H1 (cell line): ENCODE data around the gene GABRR3. TPM values are rescaled to one million over a fixed set of nuclear protein-coding genes. Genes with fewer than 3 reads are reported as not detected.
A peak's percentile ranks its signal among the peaks of the same experiment; 100 is the strongest.

Experiments used
- CTCF ChIA-PET: fragments of 300-600 bp; sonication (Branson Sonifier 250); formaldehyde crosslinking; loops from one replicate; lab custom pipeline; 2021; ENCODE audit not compliant: partially characterized antibody; lab: Charles Lee
- POLR2A ChIA-PET: fragments of 300-600 bp; sonication (Branson Sonifier 250); formaldehyde crosslinking; loops from one replicate; lab custom pipeline; 2021; ENCODE audit warnings: inconsistent platforms; ENCODE audit not compliant: partially characterized antibody; lab: Charles Lee
- DNase-seq, 2 experiments: peaks; one replicate each; pipeline versions ENCODE4 v3.0.0 to v3.0.0-alpha.2; 2010 to 2022; ENCODE audit warnings: low spot score in 2 of 2, low read depth in 1 of 2, mixed read lengths in 1 of 2
- FAIRE-seq: peaks from 2 replicates; lab custom pipeline; 2011; peaks lifted over from hg19 to GRCh38; lab: Jason Lieb, UNC
- H2AFZ ChIP-seq: 2 replicates; pipeline ENCODE4 v1.8.1; 2012; ENCODE audit warnings: low read length, inconsistent platforms
- H2AK5ac ChIP-seq: 2 replicates; pipeline ENCODE4 v1.6.1; 2013; ENCODE audit warnings: low read depth, low read length
- H2BK120ac ChIP-seq: replicated peaks from 2 replicates; pipeline ENCODE3; 2013; ENCODE audit warnings: low read depth, low read length, inconsistent platforms
- H2BK12ac ChIP-seq: 2 replicates; pipeline ENCODE4 v1.6.1; 2013; ENCODE audit warnings: low read depth, low read length
- H2BK15ac ChIP-seq: 2 replicates; pipeline ENCODE4 v1.6.1; 2013; ENCODE audit warnings: low read length
- H2BK20ac ChIP-seq: 2 replicates; pipeline ENCODE4 v1.6.1; 2013; ENCODE audit warnings: low read length
- H2BK5ac ChIP-seq: 2 replicates; pipeline ENCODE4 v1.6.1; 2013; ENCODE audit warnings: low read depth, low read length
- H3K14ac ChIP-seq: 2 replicates; pipeline ENCODE4 v1.6.1; 2013; ENCODE audit warnings: inconsistent platforms; ENCODE audit not compliant: insufficient read length
- H3K18ac ChIP-seq: 2 replicates; pipeline ENCODE4 v1.6.1; 2013; ENCODE audit warnings: low read length; ENCODE audit errors: extremely low read depth
- H3K23ac ChIP-seq: 2 replicates; pipeline ENCODE4 v1.6.1; 2013; ENCODE audit warnings: inconsistent platforms; ENCODE audit not compliant: insufficient read length
- H3K23me2 ChIP-seq: 2 replicates; pipeline ENCODE4 v1.6.1; 2013; ENCODE audit warnings: low read depth, low read length
- H3K27ac ChIP-seq: 2 replicates; pipeline ENCODE4 v1.6.1; 2011; ENCODE audit warnings: low read depth, low read length, inconsistent platforms
- H3K27me3 ChIP-seq, 4 experiments: replicated peaks in 1 of 4; 1 replicate in 1 of 4; 2 replicates in 3 of 4; pipeline versions ENCODE4 v1.6.1 to v1.8.1; 2011 to 2013; ENCODE audit warnings: low read length in 3 of 4, mild to moderate bottlenecking in 3 of 4, inconsistent platforms in 2 of 4, mixed read lengths in 2 of 4, moderate library complexity in 1 of 4; ENCODE audit not compliant: control insufficient read depth in 3 of 4, insufficient read depth in 3 of 4; ENCODE audit errors: extremely low read depth in 1 of 4
- H3K36me3 ChIP-seq, 4 experiments: 2 replicates each; pipeline versions ENCODE4 v1.6.1 to v1.8.1; 2011 to 2013; ENCODE audit warnings: mild to moderate bottlenecking in 4 of 4, low read length in 3 of 4, moderate library complexity in 2 of 4, control low read depth in 1 of 4, inconsistent platforms in 1 of 4; ENCODE audit not compliant: insufficient read depth in 4 of 4, control insufficient read depth in 2 of 4
- H3K4ac ChIP-seq: replicated peaks from 2 replicates; pipeline ENCODE3; 2013; ENCODE audit warnings: low read length, low read depth, mixed read lengths, inconsistent platforms; ENCODE audit not compliant: insufficient read length
- H3K4me1 ChIP-seq, 4 experiments: replicated peaks in 1 of 4; 1 replicate in 1 of 4; 2 replicates in 3 of 4; pipeline versions ENCODE4 v1.6.1 to v1.8.1; 2011 to 2013; ENCODE audit warnings: low read length in 3 of 4, inconsistent platforms in 2 of 4, mixed read lengths in 1 of 4; ENCODE audit not compliant: insufficient read depth in 4 of 4, control insufficient read depth in 3 of 4
- H3K4me2 ChIP-seq, 2 experiments: 2 replicates each; pipeline versions ENCODE4 v1.6.1 to v1.8.1; 2011 to 2013; ENCODE audit warnings: low read depth in 2 of 2, low read length in 2 of 2, control low read depth in 1 of 2, inconsistent platforms in 1 of 2, mild to moderate bottlenecking in 1 of 2; ENCODE audit not compliant: insufficient read depth in 1 of 2
- H3K4me3 ChIP-seq, 4 experiments: fragments of 200-600, 300-600 bp in 1 of 4; sonication (generic), shearing (Covaris generic), sonication (Bioruptor Twin) in 1 of 4; 2 replicates each; pipeline versions ENCODE4 v1.5.1 to v1.8.1; 2011 to 2016; ENCODE audit warnings: low read length in 4 of 4, low read depth in 3 of 4, control low read depth in 2 of 4, inconsistent platforms in 2 of 4, mild to moderate bottlenecking in 2 of 4, mixed read lengths in 1 of 4, moderate library complexity in 1 of 4; ENCODE audit not compliant: insufficient read depth in 2 of 4; ENCODE audit errors: extremely low read depth in 1 of 4
- H3K56ac ChIP-seq: replicated peaks from 2 replicates; pipeline ENCODE3; 2013; ENCODE audit warnings: low read depth, mild to moderate bottlenecking, mixed read lengths, low read length, inconsistent platforms; ENCODE audit not compliant: insufficient read length
- H3K79me1 ChIP-seq: 2 replicates; pipeline ENCODE4 v1.6.1; 2013; ENCODE audit warnings: low read depth, low read length, control low read depth
- H3K79me2 ChIP-seq, 2 experiments: 2 replicates each; pipeline versions ENCODE4 v1.6.1 to v1.8.1; 2012 to 2013; ENCODE audit warnings: low read length in 2 of 2, mild to moderate bottlenecking in 2 of 2, inconsistent platforms in 1 of 2; ENCODE audit not compliant: insufficient read depth in 2 of 2, control insufficient read depth in 1 of 2
- H3K9ac ChIP-seq, 4 experiments: replicated peaks in 1 of 4; 1 replicate in 1 of 4; 2 replicates in 3 of 4; pipeline versions ENCODE4 v1.6.1 to v1.8.1; 2011 to 2013; ENCODE audit warnings: low read depth in 3 of 4, low read length in 3 of 4, control low read depth in 2 of 4, mild to moderate bottlenecking in 2 of 4, moderate library complexity in 2 of 4, inconsistent platforms in 1 of 4; ENCODE audit errors: extremely low read depth in 1 of 4
- H3K9me3 ChIP-seq, 2 experiments: 2 replicates each; pipeline versions ENCODE4 v1.6.1 to v1.8.1; 2012 to 2013; ENCODE audit warnings: mild to moderate bottlenecking in 2 of 2, moderate library complexity in 2 of 2, control low read depth in 1 of 2, inconsistent platforms in 1 of 2, low read depth in 1 of 2, low read length in 1 of 2, mixed read lengths in 1 of 2; ENCODE audit not compliant: insufficient read depth in 2 of 2
- H4K20me1 ChIP-seq, 2 experiments: replicated peaks in 1 of 2; 2 replicates each; pipeline versions ENCODE3 to v1.8.1; 2011 to 2013; ENCODE audit warnings: inconsistent platforms in 2 of 2, low read length in 2 of 2, mild to moderate bottlenecking in 1 of 2; ENCODE audit not compliant: insufficient read depth in 2 of 2, control insufficient read depth in 1 of 2
- H4K5ac ChIP-seq: 2 replicates; pipeline ENCODE4 v1.6.1; 2013; ENCODE audit warnings: low read length, low read depth, mixed read lengths, inconsistent platforms; ENCODE audit not compliant: insufficient read length
- H4K8ac ChIP-seq: 2 replicates; pipeline ENCODE4 v1.8.0; 2013; ENCODE audit warnings: mild to moderate bottlenecking, moderate library complexity, low read length, inconsistent platforms; ENCODE audit not compliant: insufficient read depth; ENCODE audit errors: extremely low read depth
- H4K91ac ChIP-seq: replicated peaks from 2 replicates; pipeline ENCODE3; 2013; ENCODE audit warnings: low read length, mixed read lengths, inconsistent platforms; ENCODE audit not compliant: insufficient read length
- CREB1 ChIP-seq: IDR thresholded peaks from 2 replicates; pipeline ENCODE4 v1.6.1; 2012; ENCODE audit warnings: inconsistent platforms
- E2F6 ChIP-seq: IDR thresholded peaks from 2 replicates; pipeline ENCODE4 v1.6.1; 2012; ENCODE audit warnings: inconsistent platforms
- KDM4A ChIP-seq: IDR thresholded peaks from one replicate; pipeline ENCODE4 v1.7.1; 2012; ENCODE audit warnings: low read depth, mild to moderate bottlenecking, moderate library complexity, low read length, inconsistent platforms; ENCODE audit not compliant: severe bottlenecking
- MAX ChIP-seq: IDR thresholded peaks from 2 replicates; pipeline ENCODE4 v1.6.1; 2012; ENCODE audit warnings: inconsistent platforms
- PHF8 ChIP-seq: fragments of 200-600 bp; sonication (generic); conservative IDR thresholded peaks from 2 replicates; pipeline ENCODE4 v1.7.1; 2012; ENCODE audit warnings: low read depth, mild to moderate bottlenecking, inconsistent platforms, low read length, moderate library complexity
- SIN3A ChIP-seq, 2 experiments: IDR thresholded peaks in 1 of 2; conservative IDR thresholded peaks in 1 of 2; 2 replicates each; pipeline ENCODE4 v1.6.1; 2011 to 2012; ENCODE audit warnings: low read length in 2 of 2, improper control_type of control experiment in 1 of 2, low read depth in 1 of 2, mild to moderate bottlenecking in 1 of 2
- TAF1 ChIP-seq: IDR thresholded peaks from 2 replicates; pipeline ENCODE4 v1.6.1; 2011; ENCODE audit warnings: mild to moderate bottlenecking, low read depth, low read length
- TCF12 ChIP-seq: IDR thresholded peaks from 2 replicates; pipeline ENCODE4 v1.6.1; 2011; ENCODE audit warnings: low read depth, mild to moderate bottlenecking, low read length
- YY1 ChIP-seq: IDR thresholded peaks from 2 replicates; pipeline ENCODE4 v1.6.1; 2011; ENCODE audit warnings: low read depth, mild to moderate bottlenecking, low read length
- WGBS, 2 experiments: shearing (Covaris generic) in 1 of 2; methylation state at CpG; one replicate each; pipeline versions ENCODE4 v1.1.6 to v1.1.7; 2013 to 2015; ENCODE audit warnings: low lambda C conversion rate in 2 of 2, mixed read lengths in 2 of 2, inconsistent platforms in 1 of 2, low coverage in 1 of 2, missing lambda C conversion rate in 1 of 2; ENCODE audit not compliant: insufficient replicate concordance in 2 of 2, insufficient coverage in 1 of 2, insufficient read length in 1 of 2; ENCODE audit errors: extremely low coverage in 1 of 2, missing lambda C conversion rate in 1 of 2; 5-methylcytosine and 5-hydroxymethylcytosine counted together
- polyA plus RNA-seq, 7 experiments: library from polyadenylated mRNA; depleted of rRNA in 3 of 7; stranded (reverse) in 5 of 7; unstranded in 2 of 7; fragments of >200 nt in 5 of 7; fragments of 200-250 nt in 2 of 7; gene quantifications; 1 replicate in 5 of 7; 2 replicates in 1 of 7; 4 replicates in 1 of 7; pipeline versions ENCODE4 v1.2.1 to v1.2.3, GENCODE V29; 2011 to 2013; ENCODE audit warnings: missing spikeins in 2 of 7, mixed read lengths in 2 of 7
- total RNA-seq: library from RNA; stranded (reverse); fragmentation: NEBNext Ultra II Directional; extraction: Animal tissue kit (Norgen Biotek cat#: 25700); gene quantifications from 2 replicates; pipeline ENCODE4 v1.2.1, GENCODE V29; 2021

GABRR3 gene
- total and polyA plus RNA-seq, 2 of the 8 experiments (the other 6 are each of a cell fraction or from before 2014, with no cell fraction given): not detected

- Histone ChIP-seq H3K4me2 (peak within 1 kb of the TSS; percentile 64 to 72), H3K23me2 (peaks cover 4% of the 10 kb centered on the region; the same call in 1 of the 2 replicates), H3K4ac (no peak within 1 kb of the TSS), H4K5ac (no peak within 1 kb of the TSS), H3K79me2 (no peaks in the 10 kb centered on the region), H3K9ac (peak within 1 kb of the TSS; percentile 23 to 67 (median 41); a peak in 4 of 7 replicates), H3K4me1 (0 out of 7 replicates have a peak, but pooled peaks cover 0 to 2% (median 0%) of the 10 kb centered on the region in 4 experiments), H3K36me3 (no peaks in the 10 kb centered on the region; a peak in 1 of 8 replicates), H4K91ac (no peak within 1 kb of the TSS), H3K4me3 (peak within 1 kb of the TSS; percentile 41 to 64 (median 54)), H3K27ac (no peak within 1 kb of the TSS), H3K14ac (no peak within 1 kb of the TSS), H3K18ac (peak within 1 kb of the TSS; percentile 38; the same call in 1 of the 2 replicates), H2BK5ac (no peak within 1 kb of the TSS), H2AFZ (peak within 1 kb of the TSS; percentile 66), H2BK20ac (no peak within 1 kb of the TSS), H2BK15ac (no peak within 1 kb of the TSS), H4K8ac (peak within 1 kb of the TSS; percentile 88), H3K79me1 (peaks cover 2% of the 10 kb centered on the region; the same call in 1 of the 2 replicates), H2BK12ac (no peak within 1 kb of the TSS), H3K27me3 (no peaks in the 10 kb centered on the region), H2BK120ac (no peak within 1 kb of the TSS), H3K9me3 (no peaks in the 10 kb centered on the region), H2AK5ac (no peak within 1 kb of the TSS), H3K23ac (no peak within 1 kb of the TSS), H4K20me1 (no peaks in the 10 kb centered on the region), H3K56ac (no peak within 1 kb of the TSS)
- WGBS, 2 experiments: 45% methylated on average over 10 of the region's 82 CpGs; no CpG with 5 or more reads in 1 of the 2 experiments
- POLR2A ChIA-PET: interaction anchor here (1.0 to 1.2 kb wide), 2 partner anchors 21 to 150 kb away, joined by 3 to 4 read pairs; partner anchors contain the start of gene CRYBG3
- no peak for FAIRE-seq
- CTCF ChIA-PET: interaction anchor here (0.9 to 1.9 kb wide), 8 partner anchors 17 to 179 kb away, joined by 3 to 11 read pairs (median 3); no protein-coding TSS in a partner anchor
- DNase-seq: peak in 1 of 2 experiments; percentile 73
- TF ChIP-seq YY1 (no peak), CREB1 (peak; percentile 71), E2F6 (peak; percentile 43), PHF8 (peak; percentile 39; the same call in 1 of the 2 replicates), TCF12 (no peak), MAX (peak; percentile 88), KDM4A (peak; percentile 47), SIN3A (conservative IDR thresholded peaks at IDR 0.05 in 1 of 2, IDR thresholded peaks at IDR 0.05 in 1 of 2; ENCODE audit: low read depth in 1 of 2, low read length in 2 of 2) (0 out of 4 replicates have a peak, but pooled peaks of 1 of the 2 experiments have one; percentile 20), TAF1 (peak; percentile 43)
These were observed 63.2 kb downstream of the GABRR3 start, which contains the start of gene RIOX2 for GRCh38 chr3:97971679-97972567. Gene RIOX2 (minus strand): TSS chr3:97972431. CDS start chr3:97967593, 4,838 bp downstream.
